ENCODE data around the gene AACS.

DNA sequence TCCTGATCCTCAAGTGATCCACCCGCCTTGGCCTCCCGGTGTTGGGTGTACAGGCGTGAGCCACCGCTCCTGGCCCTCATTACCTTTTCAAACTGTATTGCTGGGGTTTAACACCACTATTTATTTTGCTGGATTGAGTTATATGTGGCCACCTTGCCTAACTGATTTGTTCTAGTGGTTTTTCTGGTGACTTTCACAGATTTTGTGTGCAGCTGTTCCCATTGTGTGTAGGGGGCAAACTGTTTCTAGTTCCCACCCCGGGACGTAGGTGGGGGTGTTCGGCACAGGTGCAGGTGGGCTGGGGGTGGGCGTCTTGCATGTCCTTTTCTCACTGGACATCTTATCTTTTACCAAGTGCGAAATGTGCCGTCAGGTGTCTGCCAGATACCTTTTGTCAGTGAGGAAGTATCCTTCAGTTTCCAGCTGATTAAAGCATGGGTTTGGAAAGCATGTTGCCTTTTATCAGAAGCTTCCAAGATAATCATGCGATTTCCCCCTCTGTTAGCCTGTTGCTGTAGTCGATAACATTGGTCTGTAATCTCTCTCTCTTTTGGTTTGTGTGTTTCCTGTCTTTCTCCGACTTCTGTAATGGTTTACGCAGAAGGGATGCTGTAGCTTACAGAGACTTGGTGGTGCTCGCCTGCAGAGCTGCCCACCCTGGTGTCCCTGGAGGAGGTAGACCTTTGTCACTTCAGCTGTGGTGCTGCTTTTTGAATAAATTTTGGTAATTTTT lies 33.6 kb downstream of the AACS start:
- no peak for TF ChIP-seq CTCF (conservative IDR thresholded peaks at IDR 0.05; ENCODE audit: low read depth, low read length)
- no peak for TF ChIP-seq POLR2A (IDR thresholded peaks at IDR 0.05; ENCODE audit: low read depth, low read length)
- no peak for TF ChIP-seq RAD21 (IDR thresholded peaks at IDR 0.05; ENCODE audit: low read length)
- no peak for TF ChIP-seq MAFK (IDR thresholded peaks at IDR 0.05; ENCODE audit: low read depth, low read length)
